NCI-H510A treated with DMSO at 0.1 percent for 48 hours (cell line): ENCODE measurements around the gene MTCL3.

Source experiments
- DNase-seq: peaks from one replicate; lab custom pipeline; 2025; lab: John Stamatoyannopoulos, UW

The MTCL3 gene

DNA sequence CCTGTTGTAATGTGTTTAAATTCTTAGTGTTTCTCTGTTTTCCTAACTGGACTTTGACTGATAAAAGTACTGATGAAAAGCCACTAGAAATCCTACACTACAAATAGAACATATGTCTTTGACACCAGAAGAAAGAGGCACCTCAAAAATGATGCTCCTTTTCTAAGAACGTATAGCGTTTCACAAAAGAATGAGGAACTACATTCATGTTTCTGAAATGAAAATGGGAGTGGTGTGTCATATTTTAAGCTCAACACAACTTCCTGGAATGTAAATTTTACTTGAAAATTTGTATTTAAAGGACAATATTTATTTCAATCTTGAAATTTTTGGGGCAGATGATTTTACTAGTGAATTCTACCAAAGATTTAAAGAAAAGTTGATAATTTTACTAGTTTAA lies 95.2 kb downstream of the MTCL3 start:
- DNase-seq, result no peak
